Measurements from ENCODE around the gene SCT. TPM values are rescaled to one million over a fixed set of nuclear protein-coding genes. Genes with fewer than 3 reads are reported as not detected.

The SCT gene
- total RNA-seq, 1 donor from 2014 or later: not detected

DNA sequence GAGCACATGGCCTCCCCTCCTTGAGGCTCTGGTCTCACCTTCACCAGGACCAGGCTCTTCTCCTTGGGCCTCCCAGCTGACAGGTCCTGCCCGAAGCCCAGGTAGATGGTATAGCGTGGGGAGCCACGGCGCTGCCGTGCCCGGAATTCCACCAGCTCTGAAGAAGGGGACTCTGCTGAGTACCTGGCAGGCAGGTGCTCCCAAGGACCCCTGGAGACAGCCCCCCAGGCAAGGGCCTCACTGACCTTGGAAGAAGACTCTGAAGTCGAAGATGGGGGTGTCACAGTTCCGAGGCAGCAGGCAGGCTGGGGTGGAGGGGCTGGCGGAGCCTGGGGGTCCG lies 14.1 kb downstream of the SCT start:
- TF ChIP-seq, protein P1, sequence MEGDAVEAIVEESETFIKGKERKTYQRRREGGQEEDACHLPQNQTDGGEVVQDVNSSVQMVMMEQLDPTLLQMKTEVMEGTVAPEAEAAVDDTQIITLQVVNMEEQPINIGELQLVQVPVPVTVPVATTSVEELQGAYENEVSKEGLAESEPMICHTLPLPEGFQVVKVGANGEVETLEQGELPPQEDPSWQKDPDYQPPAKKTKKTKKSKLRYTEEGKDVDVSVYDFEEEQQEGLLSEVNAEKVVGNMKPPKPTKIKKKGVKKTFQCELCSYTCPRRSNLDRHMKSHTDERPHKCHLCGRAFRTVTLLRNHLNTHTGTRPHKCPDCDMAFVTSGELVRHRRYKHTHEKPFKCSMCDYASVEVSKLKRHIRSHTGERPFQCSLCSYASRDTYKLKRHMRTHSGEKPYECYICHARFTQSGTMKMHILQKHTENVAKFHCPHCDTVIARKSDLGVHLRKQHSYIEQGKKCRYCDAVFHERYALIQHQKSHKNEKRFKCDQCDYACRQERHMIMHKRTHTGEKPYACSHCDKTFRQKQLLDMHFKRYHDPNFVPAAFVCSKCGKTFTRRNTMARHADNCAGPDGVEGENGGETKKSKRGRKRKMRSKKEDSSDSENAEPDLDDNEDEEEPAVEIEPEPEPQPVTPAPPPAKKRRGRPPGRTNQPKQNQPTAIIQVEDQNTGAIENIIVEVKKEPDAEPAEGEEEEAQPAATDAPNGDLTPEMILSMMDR (IDR thresholded peaks at IDR 0.05): no peak
- Mint-ChIP-seq H3K9me3 (ENCODE audit: unreplicated experiment) (no peaks in the 10 kb centered on the region), H3K4me3 (ENCODE audit: unreplicated experiment) (no peak overlapping the region)

DNA sequence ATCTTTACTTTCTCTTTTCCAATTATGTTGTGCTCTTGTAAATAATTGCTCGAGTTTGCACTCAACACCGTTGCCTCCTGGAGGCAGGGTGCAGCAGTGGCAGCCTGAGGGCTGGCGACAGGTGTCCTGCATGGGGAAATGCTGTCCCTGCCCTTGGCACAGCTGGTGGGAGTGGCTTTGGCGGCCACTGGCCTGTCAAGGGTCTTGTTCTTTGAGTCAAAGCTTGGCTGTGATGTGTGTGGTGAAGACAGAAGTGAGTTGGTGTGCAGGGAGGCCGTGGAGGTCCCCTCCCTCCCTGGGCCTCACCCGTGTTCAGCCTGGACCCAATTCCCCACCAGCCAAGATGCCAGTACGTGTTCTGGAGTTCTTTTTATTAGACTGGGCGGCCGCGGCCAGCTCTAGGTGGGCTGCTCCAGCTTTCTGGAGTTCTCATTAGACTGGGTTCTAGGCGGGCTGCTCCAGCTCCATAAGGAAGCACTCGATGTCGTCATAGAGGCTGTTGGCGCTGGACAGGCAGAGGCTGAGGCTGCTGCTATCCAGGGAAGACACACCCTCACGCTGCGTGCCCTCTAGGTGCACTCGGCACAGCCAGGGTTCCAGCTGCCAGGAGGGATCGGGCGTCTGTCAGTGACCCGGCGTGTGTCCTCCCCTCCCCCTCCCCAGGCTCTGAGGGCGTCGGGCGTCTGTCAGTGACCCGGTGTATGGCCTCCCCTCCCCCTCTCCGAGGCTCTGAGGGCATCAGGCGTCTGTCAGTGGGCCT lies 14.6 kb downstream of the SCT start:
- peaks cover 10% of the 10 kb centered on the region for H3K4me1 Mint-ChIP-seq (ENCODE audit: unreplicated experiment)
- H3K4me3 Mint-ChIP-seq (ENCODE audit: unreplicated experiment): no peak overlapping the region
- TF ChIP-seq, protein P1 (IDR thresholded peaks at IDR 0.05): peak; percentile 21
- DNase-seq (ENCODE audit: extremely low spot score, unreplicated experiment): peak; percentile 77
- H3K27ac Mint-ChIP-seq (ENCODE audit: unreplicated experiment): no peak overlapping the region
- H3K27me3 Mint-ChIP-seq (ENCODE audit: unreplicated experiment): no peaks in the 10 kb centered on the region
- no peaks in the 10 kb centered on the region for H3K9me3 Mint-ChIP-seq (ENCODE audit: unreplicated experiment)
- peaks cover 16% of the 10 kb centered on the region for H3K36me3 Mint-ChIP-seq (ENCODE audit: unreplicated experiment)

More for the DNA sequence above, 14.1 kb downstream of the SCT start:
- H3K36me3 Mint-ChIP-seq (ENCODE audit: unreplicated experiment): peaks cover 16% of the 10 kb centered on the region
- peaks cover 10% of the 10 kb centered on the region for H3K4me1 Mint-ChIP-seq (ENCODE audit: unreplicated experiment)
- no peaks in the 10 kb centered on the region for H3K27me3 Mint-ChIP-seq (ENCODE audit: unreplicated experiment)
- no peak overlapping the region for H3K27ac Mint-ChIP-seq (ENCODE audit: unreplicated experiment)
- DNase-seq (ENCODE audit: extremely low spot score, unreplicated experiment): peak; percentile 76

DNA sequence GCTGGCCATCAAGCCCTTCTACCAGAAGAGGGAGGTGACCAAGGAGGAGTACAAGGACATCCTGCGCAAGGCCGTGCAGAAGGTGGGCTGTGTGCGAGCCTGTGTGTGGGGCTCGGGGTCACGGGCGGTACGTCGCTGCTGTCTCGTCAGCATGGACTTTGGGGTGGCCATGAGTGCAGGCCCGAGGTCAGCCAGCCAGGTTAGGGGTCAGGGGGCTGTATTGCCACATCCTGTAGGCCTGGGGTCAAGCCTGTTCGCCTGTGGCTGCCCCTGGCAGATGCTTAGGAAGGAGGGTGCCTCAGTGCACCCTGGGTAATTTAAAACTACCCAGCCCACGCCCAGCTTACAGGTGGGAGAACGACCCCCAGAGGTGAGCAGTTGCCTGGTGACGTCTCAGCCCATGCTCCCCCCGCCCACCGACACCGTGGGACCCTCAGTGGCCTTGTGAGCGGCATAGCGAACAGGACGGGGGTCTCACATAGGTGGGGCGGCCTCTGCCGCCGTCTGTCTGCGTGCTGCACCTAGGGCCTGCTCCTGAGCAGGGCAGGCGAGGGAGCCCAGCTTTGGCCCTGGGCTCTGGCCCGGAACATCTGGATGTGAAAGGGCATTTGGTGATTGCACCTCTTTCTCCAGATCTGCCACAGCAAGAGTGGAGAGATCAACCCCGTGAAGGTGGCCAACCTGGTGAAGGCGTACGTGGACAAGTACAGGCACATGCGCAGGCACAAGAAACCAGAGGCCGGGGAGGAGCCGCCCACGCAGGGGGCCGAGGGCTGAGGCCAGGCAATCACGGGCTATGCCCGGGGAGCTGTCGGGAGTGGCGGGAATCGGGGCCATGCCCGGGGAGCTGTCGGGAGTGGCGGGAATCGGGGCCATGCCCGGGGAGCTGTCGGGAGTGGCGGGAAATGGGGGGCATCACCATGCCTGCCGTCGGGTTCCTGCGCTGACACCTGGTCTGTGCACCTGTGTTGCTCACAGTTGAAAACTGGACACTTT lies 15.7 kb downstream of the SCT start:
- no peak for DNase-seq (ENCODE audit: extremely low spot score, unreplicated experiment)
- Mint-ChIP-seq H3K9me3 (ENCODE audit: unreplicated experiment) (no peaks in the 10 kb centered on the region), H3K27ac (ENCODE audit: unreplicated experiment) (no peak overlapping the region), H3K4me1 (ENCODE audit: unreplicated experiment) (peaks cover 10% of the 10 kb centered on the region), H3K4me3 (ENCODE audit: unreplicated experiment) (no peak overlapping the region), H3K27me3 (ENCODE audit: unreplicated experiment) (no peaks in the 10 kb centered on the region), H3K36me3 (ENCODE audit: unreplicated experiment) (peaks cover 24% of the 10 kb centered on the region)
- TF ChIP-seq, protein P1 (IDR thresholded peaks at IDR 0.05): no peak

DNA sequence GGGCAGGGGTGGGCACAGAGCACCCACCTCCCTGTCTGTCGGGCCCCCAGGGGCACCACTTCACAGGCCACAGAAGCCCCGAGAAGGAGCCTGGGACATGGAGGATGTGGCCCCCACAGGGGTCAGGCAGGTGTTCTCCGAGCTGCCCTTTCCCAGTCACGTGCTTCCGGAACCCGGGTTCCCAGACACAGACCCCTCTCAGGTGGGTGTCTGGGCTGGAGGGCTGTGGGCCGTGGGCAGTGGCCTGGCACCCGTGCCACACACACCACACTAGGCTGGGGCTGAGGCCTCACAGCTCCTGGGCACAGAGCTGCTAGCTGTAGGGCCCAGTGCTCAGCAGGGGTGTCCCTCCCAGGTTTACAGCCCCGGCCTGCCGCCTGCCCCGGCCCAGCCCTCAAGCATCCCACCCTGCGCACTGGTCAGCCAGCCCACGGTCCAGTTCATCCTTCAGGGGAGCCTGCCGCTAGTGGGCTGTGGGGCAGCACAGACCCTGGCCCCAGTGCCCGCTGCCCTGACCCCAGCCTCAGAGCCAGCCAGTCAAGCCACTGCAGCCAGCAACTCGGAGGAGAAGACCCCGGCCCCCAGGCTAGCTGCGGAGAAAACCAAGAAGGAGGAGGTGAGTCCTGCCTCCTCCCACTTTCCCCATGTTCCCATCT lies 16.7 kb downstream of the SCT start:
- H3K27ac Mint-ChIP-seq (ENCODE audit: unreplicated experiment): no peak overlapping the region
- no peaks in the 10 kb centered on the region for H3K9me3 Mint-ChIP-seq (ENCODE audit: unreplicated experiment)
- no peak overlapping the region for H3K4me3 Mint-ChIP-seq (ENCODE audit: unreplicated experiment)
- peaks cover 5% of the 10 kb centered on the region for H3K4me1 Mint-ChIP-seq (ENCODE audit: unreplicated experiment)
- no peaks in the 10 kb centered on the region for H3K27me3 Mint-ChIP-seq (ENCODE audit: unreplicated experiment)
- TF ChIP-seq, protein P1 (IDR thresholded peaks at IDR 0.05): no peak
- peaks cover 24% of the 10 kb centered on the region for H3K36me3 Mint-ChIP-seq (ENCODE audit: unreplicated experiment)
- DNase-seq (ENCODE audit: extremely low spot score, unreplicated experiment): no peak
